Astrocyte of the spinal cord (primary cell): Measurements from ENCODE around the gene APOBEC3C.

Experiments
- DNase-seq: peaks from one replicate; pipeline ENCODE4 v3.0.0; 2011; ENCODE audit warnings: low read depth, low spot score
- H3K4me3 ChIP-seq: 2 replicates; pipeline ENCODE4 v1.5.1; 2011; ENCODE audit warnings: low read depth, mild to moderate bottlenecking, low read length, moderate library complexity
- in situ Hi-C: cut with HindIII; loops from 2 replicates; pipeline ENCODE4 v1.10.0; 2017; ENCODE audit warnings: low sequenced_read_pairs
- TF ChIP-seq, protein P1 (sequence below): IDR thresholded peaks from 2 replicates; pipeline ENCODE4 v1.5.1; 2012; ENCODE audit warnings: low read depth, mild to moderate bottlenecking, low read length, inconsistent platforms

The APOBEC3C gene

DNA sequence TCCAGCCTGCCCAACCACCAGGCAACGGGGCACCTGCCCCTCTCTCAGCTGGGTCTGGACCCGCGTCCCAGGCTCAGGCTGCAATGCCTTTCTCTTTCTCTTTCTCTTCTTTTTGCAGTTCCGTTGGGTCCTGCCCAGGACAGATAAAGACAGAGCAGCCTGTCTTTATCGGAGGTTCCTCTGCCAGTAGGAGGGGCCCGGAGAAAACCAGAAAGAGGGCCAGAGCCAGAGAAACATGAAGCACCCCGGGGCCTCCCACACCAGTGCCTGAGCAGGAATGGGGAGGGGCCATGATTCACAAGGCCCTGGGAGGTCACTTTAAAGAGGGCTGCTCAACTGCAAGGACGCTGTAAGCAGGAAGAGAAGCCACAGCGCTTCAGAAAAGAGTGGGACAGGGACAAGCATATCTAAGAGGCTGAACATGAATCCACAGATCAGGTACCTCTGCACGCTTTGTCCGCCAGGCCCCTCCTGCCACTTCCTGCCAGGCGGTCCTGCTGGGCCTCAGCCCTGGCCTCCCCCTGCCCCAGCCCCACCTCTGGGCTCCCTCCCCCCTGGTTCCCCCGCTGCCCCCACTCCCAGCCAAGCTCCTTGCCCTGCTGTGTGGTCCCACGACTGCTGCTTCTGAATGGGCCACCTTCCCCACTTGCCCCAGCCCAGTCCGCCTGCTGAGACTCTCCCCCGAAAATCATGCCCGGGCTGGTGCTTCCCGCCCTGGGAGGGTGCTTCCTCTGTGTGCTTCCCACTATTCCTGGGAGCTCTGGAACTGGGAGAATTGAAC, at the start of gene APOBEC3C:
APOBEC3C (plus strand) TSS at position 316 of the 781 bp plus-strand sequence; CDS start at position 422, 106 bp downstream.
- in situ Hi-C loops = no loop called here
- peak within 1 kb of the TSS; percentile 66 for H3K4me3 ChIP-seq
- TF ChIP-seq, protein P1, sequence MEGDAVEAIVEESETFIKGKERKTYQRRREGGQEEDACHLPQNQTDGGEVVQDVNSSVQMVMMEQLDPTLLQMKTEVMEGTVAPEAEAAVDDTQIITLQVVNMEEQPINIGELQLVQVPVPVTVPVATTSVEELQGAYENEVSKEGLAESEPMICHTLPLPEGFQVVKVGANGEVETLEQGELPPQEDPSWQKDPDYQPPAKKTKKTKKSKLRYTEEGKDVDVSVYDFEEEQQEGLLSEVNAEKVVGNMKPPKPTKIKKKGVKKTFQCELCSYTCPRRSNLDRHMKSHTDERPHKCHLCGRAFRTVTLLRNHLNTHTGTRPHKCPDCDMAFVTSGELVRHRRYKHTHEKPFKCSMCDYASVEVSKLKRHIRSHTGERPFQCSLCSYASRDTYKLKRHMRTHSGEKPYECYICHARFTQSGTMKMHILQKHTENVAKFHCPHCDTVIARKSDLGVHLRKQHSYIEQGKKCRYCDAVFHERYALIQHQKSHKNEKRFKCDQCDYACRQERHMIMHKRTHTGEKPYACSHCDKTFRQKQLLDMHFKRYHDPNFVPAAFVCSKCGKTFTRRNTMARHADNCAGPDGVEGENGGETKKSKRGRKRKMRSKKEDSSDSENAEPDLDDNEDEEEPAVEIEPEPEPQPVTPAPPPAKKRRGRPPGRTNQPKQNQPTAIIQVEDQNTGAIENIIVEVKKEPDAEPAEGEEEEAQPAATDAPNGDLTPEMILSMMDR = no peak
- peak; percentile 85 for DNase-seq

DNA sequence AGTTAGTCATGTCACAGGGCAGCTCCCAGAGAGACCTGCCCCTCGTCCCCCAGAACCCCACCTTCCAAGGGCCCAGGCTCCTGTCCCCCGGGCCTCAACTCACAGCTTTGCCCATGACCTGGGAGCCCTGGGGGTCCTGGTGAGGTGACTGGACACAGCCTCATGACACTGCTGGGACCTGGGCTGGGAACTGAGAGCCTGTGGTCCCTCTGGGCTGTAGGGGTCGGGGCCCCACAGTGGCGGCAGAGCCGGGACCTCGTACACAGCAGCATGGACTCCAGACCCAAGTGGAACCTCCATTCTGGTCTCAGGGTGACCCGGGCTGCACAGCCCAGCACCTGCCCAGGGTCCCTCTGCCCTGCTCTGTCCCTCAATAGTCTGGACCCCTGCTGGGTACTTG, 49.8 kb upstream of the APOBEC3C start:
- no peak overlapping the region for H3K4me3 ChIP-seq
- in situ Hi-C loops = no loop called here
- TF ChIP-seq, protein P1 = no peak
- no peak for DNase-seq

DNA sequence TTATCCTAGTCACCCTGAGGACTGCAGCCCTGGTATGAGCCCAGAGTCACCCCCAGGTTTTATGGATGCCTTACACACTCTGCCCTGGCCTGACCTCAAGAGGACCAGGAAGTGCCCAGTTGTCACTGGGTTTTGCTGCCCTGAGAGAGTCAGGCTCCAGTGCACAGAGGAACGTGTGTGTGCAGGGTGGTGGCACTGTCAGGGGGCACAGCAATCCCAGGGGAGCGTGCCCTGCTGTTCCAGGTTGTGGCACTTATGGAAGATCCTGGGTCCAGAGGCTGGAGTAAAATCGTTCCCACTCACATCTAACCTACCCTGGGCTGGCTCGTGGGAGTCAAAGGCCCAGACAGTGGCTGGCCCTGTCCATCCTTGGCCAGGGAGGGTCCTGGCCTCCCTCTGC, 49.1 kb upstream of the APOBEC3C start:
- H3K4me3 ChIP-seq = no peak overlapping the region
- in situ Hi-C loops = no loop called here
- TF ChIP-seq, protein P1 = no peak
- DNase-seq = no peak

DNA sequence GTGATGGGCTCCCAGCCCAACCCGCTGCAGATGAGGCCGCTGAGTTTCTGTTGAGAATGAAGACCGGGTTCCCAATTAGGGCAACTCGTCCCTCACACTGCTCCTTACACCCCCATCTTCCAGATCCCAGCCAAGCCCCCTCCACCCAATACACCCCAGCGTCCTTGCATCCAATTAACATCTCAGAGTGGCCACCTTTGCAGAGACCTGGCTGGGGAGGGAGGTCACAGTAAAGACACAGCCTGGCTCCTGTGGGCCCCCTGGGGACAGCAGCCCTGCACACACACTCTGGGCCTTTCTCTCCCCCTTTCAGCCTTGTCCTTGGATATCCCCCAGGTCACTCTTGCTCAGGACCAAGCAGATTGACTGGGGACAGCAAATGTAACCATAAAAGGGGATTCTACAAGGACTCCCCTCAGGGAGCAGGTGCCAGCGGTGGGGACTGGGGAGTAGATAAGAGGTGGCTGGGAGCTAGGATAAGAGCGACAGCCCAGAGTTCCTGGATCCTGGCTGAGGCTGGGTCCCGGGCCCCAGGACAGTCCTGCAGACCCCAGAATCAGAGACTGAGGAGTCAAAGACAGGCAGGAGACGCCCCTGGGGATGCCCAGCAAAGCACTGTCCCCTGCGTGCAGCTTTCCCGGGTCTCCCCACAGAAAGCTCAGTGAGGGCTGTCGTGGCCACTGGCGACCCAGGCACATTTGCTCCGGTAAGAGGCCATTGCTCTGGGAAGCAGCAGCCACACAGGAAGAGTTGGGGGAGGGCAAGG, 48.3 kb upstream of the APOBEC3C start:
- in situ Hi-C loops = no loop called here
- DNase-seq = no peak
- no peak overlapping the region for H3K4me3 ChIP-seq
- TF ChIP-seq, protein P1 = no peak

DNA sequence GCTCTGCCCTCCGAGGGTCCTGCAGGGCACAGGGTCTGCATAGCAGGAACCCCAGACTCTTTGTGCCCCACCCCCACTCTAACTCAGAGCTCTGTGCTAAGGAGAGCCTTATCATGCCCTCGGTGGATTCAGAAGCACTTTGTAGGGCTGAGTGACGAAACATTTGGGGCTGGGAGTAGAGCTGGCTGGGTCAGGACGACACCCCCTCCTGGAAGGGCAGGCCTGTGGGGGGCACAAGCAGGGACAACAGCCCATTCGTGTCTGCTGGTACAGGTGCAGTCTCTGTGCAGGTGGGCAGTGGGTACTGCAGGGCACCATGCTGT, 47.7 kb upstream of the APOBEC3C start:
- H3K4me3 ChIP-seq = no peak overlapping the region
- TF ChIP-seq, protein P1 = no peak
- DNase-seq = no peak
- in situ Hi-C loops = no loop called here

DNA sequence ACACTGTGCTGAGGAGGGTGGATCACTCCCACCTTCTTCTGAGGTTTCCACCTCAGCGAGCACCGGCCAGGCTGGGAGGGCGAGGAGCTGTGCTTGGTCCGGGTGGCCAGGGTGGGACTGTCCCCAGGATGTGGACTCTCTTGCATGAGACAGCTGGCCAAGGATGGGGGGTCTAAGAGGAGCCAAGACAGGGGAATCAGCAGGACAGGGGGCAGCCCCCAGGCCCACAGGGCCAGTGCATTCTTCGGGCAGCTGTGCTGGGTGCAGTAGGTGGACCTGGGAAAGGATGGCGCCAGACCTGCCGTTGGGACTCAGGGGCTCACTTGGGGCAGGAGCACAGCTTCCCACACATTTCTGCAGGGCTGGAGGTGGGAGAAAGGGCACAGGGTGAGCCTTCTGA, 47.1 kb upstream of the APOBEC3C start:
- DNase-seq = no peak
- in situ Hi-C loops = no loop called here

More for the DNA sequence above, 47.1 kb upstream of the APOBEC3C start:
- H3K4me3 ChIP-seq = no peak overlapping the region
- TF ChIP-seq, protein P1 = no peak
